HepG2 (cell line): ENCODE data around the gene ABCA4. TPM values are rescaled to one million over a fixed set of nuclear protein-coding genes. Genes with fewer than 3 reads are reported as not detected.

Experiments used
- ARNT2 ChIP-seq: sonication (generic); formaldehyde crosslinking; IDR thresholded peaks from 2 replicates; pipeline ENCODE4 v1.8.0; 2022; ENCODE audit warnings: mild to moderate bottlenecking, low read depth, missing genetic modification reagents, moderate library complexity
- DNMT1 ChIP-seq: sonication (generic); formaldehyde crosslinking; IDR thresholded peaks from 2 replicates; pipeline ENCODE4 v1.5.1; 2020; ENCODE audit warnings: mild to moderate bottlenecking, missing genetic modification reagents
- ISX ChIP-seq: sonication (generic); formaldehyde crosslinking; conservative IDR thresholded peaks from 2 replicates; pipeline ENCODE4 v1.5.0; 2020; ENCODE audit warnings: missing genetic modification reagents
- MATR3 ChIP-seq: sonication (generic); formaldehyde crosslinking; IDR thresholded peaks from 2 replicates; pipeline ENCODE4 v1.4.0; 2020; ENCODE audit warnings: missing genetic modification reagents
- MED1 ChIP-seq: sonication (generic); formaldehyde crosslinking; IDR thresholded peaks from 2 replicates; pipeline ENCODE4 v1.4.0; 2020; ENCODE audit warnings: missing genetic modification reagents
- MTA1 ChIP-seq: sonication (generic); formaldehyde crosslinking; IDR thresholded peaks from 2 replicates; pipeline ENCODE4 v1.4.0; 2020; ENCODE audit warnings: missing genetic modification reagents, mild to moderate bottlenecking, borderline replicate concordance
- NCOA1 ChIP-seq: sonication (generic); formaldehyde crosslinking; IDR thresholded peaks from 2 replicates; pipeline ENCODE4 v1.9.0; 2021; ENCODE audit warnings: missing genetic modification reagents
- NFYB ChIP-seq: sonication (generic); formaldehyde crosslinking; IDR thresholded peaks from 2 replicates; pipeline ENCODE4 v1.4.0; 2020; ENCODE audit warnings: missing genetic modification reagents
- NR2C2 ChIP-seq: sonication (generic); formaldehyde crosslinking; IDR thresholded peaks from 2 replicates; pipeline ENCODE4 v1.4.0; 2020; ENCODE audit warnings: missing genetic modification reagents, mild to moderate bottlenecking, moderate library complexity, borderline replicate concordance
- PPARG ChIP-seq: conservative IDR thresholded peaks from 2 replicates; pipeline ENCODE4 v1.6.1; 2016; ENCODE audit warnings: missing biosample characterization, missing genetic modification reagents
- SIX1 ChIP-seq: sonication (generic); formaldehyde crosslinking; IDR thresholded peaks from 2 replicates; pipeline ENCODE4 v1.4.0; 2020; ENCODE audit warnings: missing genetic modification reagents, borderline replicate concordance
- SRY ChIP-seq: sonication (generic); formaldehyde crosslinking; IDR thresholded peaks from 2 replicates; pipeline ENCODE4 v1.8.0; 2022; ENCODE audit warnings: mild to moderate bottlenecking, missing genetic modification reagents
- ZBTB3 ChIP-seq: sonication (generic); formaldehyde crosslinking; IDR thresholded peaks from 2 replicates; pipeline ENCODE4 v1.4.0; 2020; ENCODE audit warnings: low read depth, mild to moderate bottlenecking, moderate library complexity, missing genetic modification reagents, borderline replicate concordance
- ZBTB38 ChIP-seq: sonication (generic); formaldehyde crosslinking; IDR thresholded peaks from 2 replicates; pipeline ENCODE4 v1.5.1; 2020; ENCODE audit warnings: mild to moderate bottlenecking, missing genetic modification reagents
- ZBTB7A ChIP-seq: sonication (generic); formaldehyde crosslinking; IDR thresholded peaks from 2 replicates; pipeline ENCODE4 v1.8.0; 2022; ENCODE audit warnings: mild to moderate bottlenecking, missing genetic modification reagents
- ZNF460 ChIP-seq: sonication (generic); formaldehyde crosslinking; IDR thresholded peaks from 2 replicates; pipeline ENCODE4 v1.5.1; 2020; ENCODE audit warnings: missing genetic modification reagents, mild to moderate bottlenecking, borderline replicate concordance
- ZNF749 ChIP-seq: sonication (generic); formaldehyde crosslinking; IDR thresholded peaks from 2 replicates; pipeline ENCODE4 v1.8.0; 2022; ENCODE audit warnings: mild to moderate bottlenecking, missing genetic modification reagents, moderate library complexity, borderline replicate concordance
- ZSCAN22 ChIP-seq: sonication (generic); formaldehyde crosslinking; IDR thresholded peaks from 2 replicates; pipeline ENCODE4 v1.4.0; 2020; ENCODE audit warnings: mild to moderate bottlenecking, missing genetic modification reagents
- ZSCAN9 ChIP-seq: IDR thresholded peaks from 2 replicates; pipeline ENCODE4 v1.6.1; 2016; ENCODE audit warnings: borderline replicate concordance
- polyA plus RNA-seq, 8 experiments: library from polyadenylated mRNA; depleted of rRNA in 3 of 8; stranded (reverse) in 7 of 8; unstranded in 1 of 8; fragments of >200 nt; fragmentation: Illumina TruSeq in 4 of 8; extraction: Trizol in 4 of 8; gene quantifications; 2 replicates each; pipeline versions ENCODE4 v1.2.1 to v1.2.3, GENCODE V29; 2011 to 2016; ENCODE audit warnings: low read depth in 4 of 8, missing spikeins in 1 of 8, mixed read lengths in 1 of 8; ENCODE audit not compliant: insufficient read depth in 1 of 8
- total RNA-seq, 5 experiments: library from RNA; depleted of rRNA; stranded (reverse); fragments of >200 nt; fragmentation: Illumina TruSeq; extraction: Trizol; gene quantifications; 2 replicates each; pipeline ENCODE4 v1.2.3, GENCODE V29; 2016; ENCODE audit warnings: low read depth in 1 of 5
- TF ChIP-seq, protein P1 (sequence below): sonication (generic); formaldehyde crosslinking; conservative IDR thresholded peaks from 2 replicates; pipeline ENCODE4 v1.4.0; 2020; ENCODE audit warnings: missing genetic modification reagents
- TF ChIP-seq, protein P2 (sequence below): sonication (generic); formaldehyde crosslinking; IDR thresholded peaks from 2 replicates; pipeline ENCODE4 v1.5.1; 2020; ENCODE audit warnings: missing genetic modification reagents, mild to moderate bottlenecking, borderline replicate concordance
- TF ChIP-seq, protein P3 (sequence below): sonication (generic); formaldehyde crosslinking; IDR thresholded peaks from 2 replicates; pipeline ENCODE4 v1.4.0; 2020; ENCODE audit warnings: missing genetic modification reagents

The ABCA4 gene
- total and polyA plus RNA-seq, 2 of the 13 experiments (the other 11 are each of a cell fraction or from before 2014, with no cell fraction given) = 0.24 to 0.67 TPM

DNA sequence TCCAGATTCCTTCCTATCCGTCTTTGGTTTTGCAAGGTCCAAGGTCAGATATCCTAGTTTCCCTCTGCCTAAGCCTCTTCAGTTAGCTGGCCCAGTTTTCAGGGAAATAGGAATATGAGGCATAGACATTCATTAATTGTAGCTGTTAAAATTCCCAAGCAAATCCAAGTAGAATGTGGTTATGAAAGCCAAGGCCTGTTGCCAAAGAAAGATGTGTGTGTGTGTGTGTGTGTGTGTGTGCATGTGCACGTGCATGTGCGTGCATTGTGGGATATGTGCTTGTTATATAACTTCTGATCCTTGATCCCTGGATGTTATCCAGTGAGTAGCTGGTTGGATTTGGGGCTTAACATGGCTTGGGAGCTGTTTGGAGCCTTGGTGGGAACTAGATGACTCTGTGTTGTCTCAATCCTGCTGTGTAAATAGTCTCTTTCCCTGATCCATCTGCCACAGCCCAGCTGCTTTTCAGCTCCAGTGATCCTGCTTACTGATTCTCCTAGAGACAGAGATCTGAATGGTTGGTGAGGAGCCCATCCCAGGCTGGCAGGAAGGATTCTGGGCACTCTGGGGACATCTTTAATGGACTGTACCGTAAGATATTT, 141.1 kb downstream of the ABCA4 start (continued):
- TF ChIP-seq, protein P1, sequence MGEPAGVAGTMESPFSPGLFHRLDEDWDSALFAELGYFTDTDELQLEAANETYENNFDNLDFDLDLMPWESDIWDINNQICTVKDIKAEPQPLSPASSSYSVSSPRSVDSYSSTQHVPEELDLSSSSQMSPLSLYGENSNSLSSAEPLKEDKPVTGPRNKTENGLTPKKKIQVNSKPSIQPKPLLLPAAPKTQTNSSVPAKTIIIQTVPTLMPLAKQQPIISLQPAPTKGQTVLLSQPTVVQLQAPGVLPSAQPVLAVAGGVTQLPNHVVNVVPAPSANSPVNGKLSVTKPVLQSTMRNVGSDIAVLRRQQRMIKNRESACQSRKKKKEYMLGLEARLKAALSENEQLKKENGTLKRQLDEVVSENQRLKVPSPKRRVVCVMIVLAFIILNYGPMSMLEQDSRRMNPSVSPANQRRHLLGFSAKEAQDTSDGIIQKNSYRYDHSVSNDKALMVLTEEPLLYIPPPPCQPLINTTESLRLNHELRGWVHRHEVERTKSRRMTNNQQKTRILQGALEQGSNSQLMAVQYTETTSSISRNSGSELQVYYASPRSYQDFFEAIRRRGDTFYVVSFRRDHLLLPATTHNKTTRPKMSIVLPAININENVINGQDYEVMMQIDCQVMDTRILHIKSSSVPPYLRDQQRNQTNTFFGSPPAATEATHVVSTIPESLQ = no peak
- peak; percentile 61; the same call in 1 of the 2 replicates for TF ChIP-seq ARNT2 (CRISPR knock-in tag)
- TF ChIP-seq MTA1 (CRISPR knock-in tag) = peak; percentile 46; the same call in 1 of the 2 replicates
- TF ChIP-seq, protein P2, sequence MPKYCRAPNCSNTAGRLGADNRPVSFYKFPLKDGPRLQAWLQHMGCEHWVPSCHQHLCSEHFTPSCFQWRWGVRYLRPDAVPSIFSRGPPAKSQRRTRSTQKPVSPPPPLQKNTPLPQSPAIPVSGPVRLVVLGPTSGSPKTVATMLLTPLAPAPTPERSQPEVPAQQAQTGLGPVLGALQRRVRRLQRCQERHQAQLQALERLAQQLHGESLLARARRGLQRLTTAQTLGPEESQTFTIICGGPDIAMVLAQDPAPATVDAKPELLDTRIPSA (CRISPR knock-in tag) = peak; percentile 34; the same call in 1 of the 2 replicates
- TF ChIP-seq PPARG (CRISPR knock-in tag) = peak; percentile 32; the same call in 1 of the 2 replicates
- TF ChIP-seq ISX (CRISPR knock-in tag) = no peak
- no peak for TF ChIP-seq ZBTB3 (CRISPR knock-in tag)
- no peak for TF ChIP-seq ZNF460
- TF ChIP-seq ZBTB38 (CRISPR knock-in tag) = no peak
- TF ChIP-seq DNMT1 (CRISPR knock-in tag) = no peak
- no peak for TF ChIP-seq ZSCAN22 (CRISPR knock-in tag)
- TF ChIP-seq MATR3 (CRISPR knock-in tag) = no peak
- TF ChIP-seq MED1 (CRISPR knock-in tag) = peak; percentile 93
- TF ChIP-seq NR2C2 = peak; percentile 67; the same call in 1 of the 2 replicates
- 0 out of 2 replicates have a peak, but pooled peaks have one; percentile 70 for TF ChIP-seq ZSCAN9 (CRISPR knock-in tag)
- TF ChIP-seq SIX1 = peak; percentile 37; the same call in 1 of the 2 replicates
- no peak for TF ChIP-seq ZNF749 (CRISPR knock-in tag)
- TF ChIP-seq ZBTB7A = peak; percentile 49; the same call in 1 of the 2 replicates
- TF ChIP-seq SRY (CRISPR knock-in tag) = no peak; the same call in 1 of the 2 replicates
- TF ChIP-seq, protein P3, sequence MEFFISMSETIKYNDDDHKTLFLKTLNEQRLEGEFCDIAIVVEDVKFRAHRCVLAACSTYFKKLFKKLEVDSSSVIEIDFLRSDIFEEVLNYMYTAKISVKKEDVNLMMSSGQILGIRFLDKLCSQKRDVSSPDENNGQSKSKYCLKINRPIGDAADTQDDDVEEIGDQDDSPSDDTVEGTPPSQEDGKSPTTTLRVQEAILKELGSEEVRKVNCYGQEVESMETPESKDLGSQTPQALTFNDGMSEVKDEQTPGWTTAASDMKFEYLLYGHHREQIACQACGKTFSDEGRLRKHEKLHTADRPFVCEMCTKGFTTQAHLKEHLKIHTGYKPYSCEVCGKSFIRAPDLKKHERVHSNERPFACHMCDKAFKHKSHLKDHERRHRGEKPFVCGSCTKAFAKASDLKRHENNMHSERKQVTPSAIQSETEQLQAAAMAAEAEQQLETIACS (CRISPR knock-in tag) = peak; percentile 82
- 0 out of 2 replicates have a peak, but pooled peaks have one; percentile 26 for TF ChIP-seq NCOA1 (CRISPR knock-in tag)
- TF ChIP-seq NFYB (CRISPR knock-in tag) = no peak; the same call in 1 of the 2 replicates
